Ovary (tissue), 9 donors: ENCODE measurements around the gene MIEN1. TPM values are rescaled to one million over a fixed set of nuclear protein-coding genes. Genes with fewer than 3 reads are reported as not detected.

Source experiments
- DNase-seq, 5 donors: peaks; one replicate each; pipeline ENCODE4 v3.0.0-alpha.2; 2019 to 2020
- H3K27ac ChIP-seq, 2 donors: fragments of 200-600 bp; one replicate each; pipeline versions ENCODE4 v1.5.1 to v1.8.0; 2019 to 2022
- H3K27me3 ChIP-seq: fragments of 200-600 bp; one replicate; pipeline ENCODE4 v1.8.0; 2022
- H3K36me3 ChIP-seq: fragments of 200-600 bp; sonication (generic); one replicate; pipeline ENCODE4 v1.5.1; 2019
- H3K4me1 ChIP-seq: one replicate; pipeline ENCODE4 v1.8.1; 2013; ENCODE audit warnings: mild to moderate bottlenecking, moderate library complexity; ENCODE audit not compliant: insufficient read depth
- H3K4me3 ChIP-seq: fragments of 200-600 bp; sonication (generic); one replicate; pipeline ENCODE4 v1.5.1; 2017
- H3K9me3 ChIP-seq, 2 donors: fragments of 200-600 bp in 1 of 2; sonication (generic) in 1 of 2; one replicate each; pipeline versions ENCODE4 v1.5.1 to v1.8.1; 2013 to 2019; ENCODE audit warnings: mild to moderate bottlenecking in 1 of 2, moderate library complexity in 1 of 2
- EP300 ChIP-seq: sonication (generic); formaldehyde crosslinking; IDR thresholded peaks from one replicate; pipeline ENCODE4 v1.6.1; 2017; ENCODE audit warnings: antibody characterized with exemption
- POLR2A ChIP-seq: fragments of 450-650 bp; IDR thresholded peaks from one replicate; pipeline ENCODE4 v1.6.1; 2017; ENCODE audit warnings: antibody characterized with exemption, mild to moderate bottlenecking, moderate library complexity
- WGBS, 3 donors: extraction: QIAGEN DNeasy Blood & Tissue Kit in 1 of 3; methylation state at CpG; one replicate each; pipeline versions ENCODE4 v1.1.5 to v1.1.7; 2013 to 2017; 5-methylcytosine and 5-hydroxymethylcytosine counted together
- intact Hi-C, 4 donors: fragments of 100-400 bp; cut with DNase I; formaldehyde crosslinking; loops; one replicate each; pipeline versions ENCODE4 v1.11.0 to v1.15.1; 2022 to 2023
- polyA plus RNA-seq, 2 donors: library from polyadenylated mRNA; stranded (reverse); fragments of 200-250 nt in 1 of 2; fragments of 350-450 nt in 1 of 2; fragmentation: Illumina TruSeq in 1 of 2; extraction: RNeasy Lipid Tissue Mini Kit (QIAGEN cat#74804) in 1 of 2; gene quantifications; one replicate each; pipeline ENCODE4 v1.2.3, GENCODE V29; 2013 to 2014
- total RNA-seq, 7 donors: library from RNA; depleted of rRNA in 2 of 7; stranded (reverse); fragments of >200 nt in 2 of 7; fragmentation: NEBNext Ultra II Directional in 3 of 7; extraction: Animal tissue kit (Norgen Biotek cat#: 25700) in 3 of 7; gene quantifications; one replicate each; pipeline versions ENCODE4 v1.1.0 to v1.2.4, GENCODE V29; 2016 to 2023
- TF ChIP-seq, protein P1 (sequence below), 3 donors: fragments of 450-650 bp in 2 of 3; fragments of 200-600 bp in 1 of 3; IDR thresholded peaks; one replicate each; pipeline versions ENCODE4 v1.5.1 to v1.8.0; 2016 to 2022; ENCODE audit warnings: antibody characterized with exemption in 3 of 3, mild to moderate bottlenecking in 1 of 3
- donor health status: DM: no; HTN: no; CAD: no; lungs with moderate emphysema.
- donor health status: DM: no; HTN: no; CAD: no.
- donor health status: Bipolar disorder and iron deficiency.
- donor health status: DM: yes; HTN: yes; CAD: no.
- donor health status: DM: no; HTN: no; CAD: no.
- donor health status: DM: yes; HTN: yes; CAD: no.

MIEN1 gene
- total and polyA plus RNA-seq, 9 donors, result 20.2 to 64.9 (median 25.5) TPM

DNA sequence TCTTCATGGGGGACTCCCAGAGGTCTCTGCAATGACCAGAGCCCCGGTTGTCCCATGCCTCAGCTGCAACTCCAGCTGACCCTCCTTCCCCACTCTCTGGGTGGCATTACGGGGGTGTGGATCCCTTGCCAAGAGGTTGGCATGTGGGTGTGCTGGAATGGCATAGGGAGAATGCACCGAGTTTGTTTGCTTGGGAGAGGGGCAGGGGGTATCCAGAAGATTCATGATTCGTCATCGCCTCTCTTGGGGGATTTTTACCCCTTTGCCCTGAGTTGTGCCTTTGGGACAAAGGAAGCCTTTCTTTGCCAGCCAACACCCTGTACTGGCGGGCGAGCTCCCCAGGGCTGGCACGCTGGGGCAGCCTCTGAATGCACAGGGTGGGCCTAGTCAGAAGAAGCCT is 23.9 kb downstream of the MIEN1 start:
- no peak overlapping the region for H3K4me3 ChIP-seq
- peaks cover 6% of the 10 kb centered on the region for H3K4me1 ChIP-seq
- no peak for TF ChIP-seq EP300
- no peak for TF ChIP-seq POLR2A
- TF ChIP-seq, protein P1, sequence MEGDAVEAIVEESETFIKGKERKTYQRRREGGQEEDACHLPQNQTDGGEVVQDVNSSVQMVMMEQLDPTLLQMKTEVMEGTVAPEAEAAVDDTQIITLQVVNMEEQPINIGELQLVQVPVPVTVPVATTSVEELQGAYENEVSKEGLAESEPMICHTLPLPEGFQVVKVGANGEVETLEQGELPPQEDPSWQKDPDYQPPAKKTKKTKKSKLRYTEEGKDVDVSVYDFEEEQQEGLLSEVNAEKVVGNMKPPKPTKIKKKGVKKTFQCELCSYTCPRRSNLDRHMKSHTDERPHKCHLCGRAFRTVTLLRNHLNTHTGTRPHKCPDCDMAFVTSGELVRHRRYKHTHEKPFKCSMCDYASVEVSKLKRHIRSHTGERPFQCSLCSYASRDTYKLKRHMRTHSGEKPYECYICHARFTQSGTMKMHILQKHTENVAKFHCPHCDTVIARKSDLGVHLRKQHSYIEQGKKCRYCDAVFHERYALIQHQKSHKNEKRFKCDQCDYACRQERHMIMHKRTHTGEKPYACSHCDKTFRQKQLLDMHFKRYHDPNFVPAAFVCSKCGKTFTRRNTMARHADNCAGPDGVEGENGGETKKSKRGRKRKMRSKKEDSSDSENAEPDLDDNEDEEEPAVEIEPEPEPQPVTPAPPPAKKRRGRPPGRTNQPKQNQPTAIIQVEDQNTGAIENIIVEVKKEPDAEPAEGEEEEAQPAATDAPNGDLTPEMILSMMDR (IDR thresholded peaks at IDR 0.05), result no peak
- no peak for DNase-seq
- intact Hi-C loops, result no loop called here
- WGBS, 3 donors, result 86 to 90% (median 87%) methylated on average over 8 of the region's 8 CpGs
- H3K27ac ChIP-seq, result no peak overlapping the region
- H3K9me3 ChIP-seq, result no peaks in the 10 kb centered on the region
- H3K36me3 ChIP-seq, result no peaks in the 10 kb centered on the region
- H3K27me3 ChIP-seq, result no peaks in the 10 kb centered on the region

- 79 to 85% (median 81%) methylated on average over 11 to 12 of the region's 12 CpGs for WGBS, 3 donors
- intact Hi-C loops, result no loop called here
- Histone ChIP-seq H3K36me3 (no peaks in the 10 kb centered on the region), H3K4me1 (peaks cover 10% of the 10 kb centered on the region), H3K27me3 (no peaks in the 10 kb centered on the region), H3K27ac (no peak overlapping the region), H3K4me3 (no peak overlapping the region), H3K9me3 (no peaks in the 10 kb centered on the region)
- DNase-seq, result no peak
- no peak for TF ChIP-seq EP300
- TF ChIP-seq POLR2A, result no peak
- TF ChIP-seq, protein P1 (IDR thresholded peaks at IDR 0.05), result no peak
These were observed 24.5 kb downstream of the MIEN1 start for GRCh38 chr17:39705786-39706348.

DNA sequence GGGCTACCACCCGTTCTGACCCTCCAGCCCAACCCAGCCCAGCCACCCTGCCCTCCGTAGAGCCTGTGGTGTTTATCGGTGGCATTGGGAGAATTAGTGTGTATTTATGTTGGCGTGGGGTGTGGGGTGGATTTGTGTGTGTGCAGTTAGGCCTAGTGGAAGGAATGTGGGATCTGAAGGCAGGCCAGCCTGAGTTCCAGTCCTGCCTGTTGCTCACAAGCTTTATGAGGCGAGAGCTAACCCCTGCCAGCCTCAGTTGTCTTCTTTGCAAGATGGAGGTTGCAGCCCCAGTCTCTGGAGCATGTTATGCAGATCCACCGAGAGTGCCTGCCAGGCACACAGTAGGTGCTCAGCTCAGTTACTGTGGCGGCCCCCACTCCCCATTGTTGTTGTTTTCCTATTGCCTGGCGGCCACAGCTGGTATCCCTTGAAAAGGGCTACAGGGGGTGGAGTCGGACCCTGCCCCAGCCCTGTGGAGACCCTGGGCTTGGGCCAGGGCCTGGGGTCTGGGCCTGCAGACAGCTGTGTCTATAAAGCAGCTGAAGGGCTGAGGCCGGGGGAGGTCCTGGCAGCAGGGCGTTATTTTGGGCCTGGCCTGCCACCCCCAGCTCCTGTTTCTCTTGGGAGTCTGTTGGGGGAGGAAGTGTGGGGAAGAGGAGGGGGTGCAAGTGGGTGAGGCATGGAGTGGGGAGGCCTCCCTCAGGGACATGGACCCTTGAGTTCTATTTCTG is 25.3 kb downstream of the MIEN1 start:
- no peak for DNase-seq
- intact Hi-C loops, result no loop called here
- no peaks in the 10 kb centered on the region for H3K27me3 ChIP-seq
- no peak for TF ChIP-seq POLR2A
- no peak for TF ChIP-seq EP300
- TF ChIP-seq, protein P1 (IDR thresholded peaks at IDR 0.05), result no peak
- no peak overlapping the region for H3K4me3 ChIP-seq
- no peaks in the 10 kb centered on the region for H3K36me3 ChIP-seq
- H3K27ac ChIP-seq, result no peak overlapping the region
- H3K4me1 ChIP-seq, result peaks cover 10% of the 10 kb centered on the region
- no peaks in the 10 kb centered on the region for H3K9me3 ChIP-seq
- 24 to 41% (median 30%) methylated on average over 11 of the region's 11 CpGs for WGBS, 3 donors

GRCh38 chr17:39703913-39704312 is 26.4 kb downstream of the MIEN1 start:
- no peak overlapping the region for H3K27ac ChIP-seq
- H3K27me3 ChIP-seq, result no peaks in the 10 kb centered on the region
- peaks cover 12% of the 10 kb centered on the region for H3K4me1 ChIP-seq
- no peaks in the 10 kb centered on the region for H3K36me3 ChIP-seq
- WGBS, 3 donors, result 75 to 95% (median 91%) methylated on average over 5 of the region's 5 CpGs
- DNase-seq, result no peak
- TF ChIP-seq, protein P1 (IDR thresholded peaks at IDR 0.05), result no peak
- TF ChIP-seq POLR2A (no peak), EP300 (no peak)
- no peak overlapping the region for H3K4me3 ChIP-seq
- intact Hi-C loops, result no loop called here
- H3K9me3 ChIP-seq, result no peaks in the 10 kb centered on the region
